Natural killer cell (primary cell): ENCODE measurements around the gene TTLL12. TPM values are rescaled to one million over a fixed set of nuclear protein-coding genes. Genes with fewer than 3 reads are reported as not detected.

Experiments used
- ATAC-seq, 3 donors: fragments of 150-1000 bp in 2 of 3; fragments of 200-7000 bp in 1 of 3; cut with Tn5 transposase; 1 replicate in 1 of 3; 2 replicates in 2 of 3; pipeline ENCODE4 v1.10.0; 2021; ENCODE audit warnings: mild to moderate bottlenecking in 2 of 3, moderate library complexity in 2 of 3
- DNase-seq, 2 donors: peaks; one replicate each; pipeline versions ENCODE4 v3.0.0 to v3.0.0-alpha.2; 2013 to 2021; ENCODE audit warnings: mixed read lengths in 1 of 2
- H3K27ac ChIP-seq: one replicate; pipeline ENCODE4 v1.5.1; 2013; ENCODE audit warnings: mild to moderate bottlenecking, low read length
- H3K27me3 ChIP-seq: one replicate; pipeline ENCODE4 v1.6.1; 2013; ENCODE audit warnings: low read length; ENCODE audit not compliant: control insufficient read depth, insufficient read depth
- H3K36me3 ChIP-seq: one replicate; pipeline ENCODE4 v1.6.1; 2013; ENCODE audit warnings: low read length; ENCODE audit not compliant: control insufficient read depth, insufficient read depth
- H3K4me1 ChIP-seq: one replicate; pipeline ENCODE4 v1.6.1; 2013; ENCODE audit warnings: low read length; ENCODE audit not compliant: control insufficient read depth, insufficient read depth
- H3K4me3 ChIP-seq: one replicate; pipeline ENCODE4 v1.5.1; 2013; ENCODE audit warnings: low read length
- H3K9me3 ChIP-seq: one replicate; pipeline ENCODE4 v1.6.1; 2013; ENCODE audit warnings: low read length; ENCODE audit not compliant: control insufficient read depth, insufficient read depth
- H3K27ac Mint-ChIP-seq, 2 donors: one replicate each; pipeline ENCODE4 v1.8.0; 2022; ENCODE audit warnings: mild to moderate bottlenecking in 2 of 2, mixed read lengths in 2 of 2, moderate library complexity in 1 of 2
- H3K27me3 Mint-ChIP-seq, 2 donors: one replicate each; pipeline ENCODE4 v1.8.0; 2022; ENCODE audit warnings: low read depth in 2 of 2, mixed read lengths in 2 of 2
- H3K36me3 Mint-ChIP-seq: one replicate; pipeline ENCODE4 v1.8.0; 2022; ENCODE audit warnings: mixed read lengths
- H3K4me1 Mint-ChIP-seq, 2 donors: one replicate each; pipeline ENCODE4 v1.8.0; 2022; ENCODE audit warnings: mixed read lengths in 2 of 2
- H3K4me3 Mint-ChIP-seq: one replicate; pipeline ENCODE4 v1.8.0; 2022; ENCODE audit warnings: mild to moderate bottlenecking, moderate library complexity, mixed read lengths
- H3K9me3 Mint-ChIP-seq, 2 donors: one replicate each; pipeline ENCODE4 v1.8.0; 2022; ENCODE audit warnings: mixed read lengths in 2 of 2
- CTCF ChIP-seq: fragments of 200-600 bp; IDR thresholded peaks from one replicate; pipeline ENCODE4 v1.8.0; 2022; ENCODE audit warnings: antibody characterized with exemption
- WGBS: methylation state at CpG from one replicate; pipeline ENCODE4 v1.1.7; 2013; ENCODE audit warnings: missing lambda C conversion rate; ENCODE audit not compliant: insufficient coverage; 5-methylcytosine and 5-hydroxymethylcytosine counted together
- intact Hi-C: fragments of 100-400 bp; cut with micrococcal nuclease; formaldehyde crosslinking; loops from one replicate; pipeline ENCODE4 v1.14.2; 2022
- total RNA-seq, 4 donors: library from RNA; stranded (reverse); fragments of 120-200 nt in 1 of 4; gene quantifications; one replicate each; pipeline versions ENCODE4 v1.2.3 to v1.2.4, GENCODE V29; 2013 to 2022

TTLL12 gene
- total RNA-seq, 3 donors from 2014 or later (not counting 1 experiment from before 2014, with no cell fraction given) = 9.3 to 15.5 (median 13.7) TPM

- H3K9me3 ChIP-seq = no peaks in the 10 kb centered on the region
- 63% methylated on average over 6 of the region's 7 CpGs for WGBS
- DNase-seq = no peak
- H3K4me3 ChIP-seq = no peak overlapping the region
- no peak overlapping the region for H3K4me3 Mint-ChIP-seq
- intact Hi-C loops = no loop called here
- H3K36me3 Mint-ChIP-seq = no peaks in the 10 kb centered on the region
- no peaks in the 10 kb centered on the region for H3K36me3 ChIP-seq
- no peaks in the 10 kb centered on the region for H3K27me3 ChIP-seq
- no peak for ATAC-seq
- no peaks in the 10 kb centered on the region for H3K9me3 Mint-ChIP-seq
- H3K4me1 ChIP-seq = peaks cover 34% of the 10 kb centered on the region
- no peak overlapping the region for H3K27ac Mint-ChIP-seq
- no peaks in the 10 kb centered on the region for H3K4me1 Mint-ChIP-seq
- no peak overlapping the region for H3K27ac ChIP-seq
- no peak for TF ChIP-seq CTCF
- peaks cover 0 to 5% of the 10 kb centered on the region in 2 donors for H3K27me3 Mint-ChIP-seq
Measured at GRCh38 chr22:43118953-43119458, 67.9 kb downstream of the TTLL12 start.

GRCh38 chr22:43118024-43118849 is 68.7 kb downstream of the TTLL12 start:
- Mint-ChIP-seq H3K27me3 (peaks cover 0 to 6% of the 10 kb centered on the region in 2 donors), H3K4me3 (no peak overlapping the region), H3K27ac (no peak overlapping the region), H3K9me3 (no peaks in the 10 kb centered on the region), H3K36me3 (no peaks in the 10 kb centered on the region), H3K4me1 (no peaks in the 10 kb centered on the region)
- TF ChIP-seq CTCF = no peak
- DNase-seq (no peak), ATAC-seq (no peak)
- H3K4me3 ChIP-seq = no peak overlapping the region
- intact Hi-C loops = no loop called here
- no peaks in the 10 kb centered on the region for H3K36me3 ChIP-seq
- H3K4me1 ChIP-seq = peaks cover 34% of the 10 kb centered on the region
- no peaks in the 10 kb centered on the region for H3K9me3 ChIP-seq
- 76% methylated on average over 21 of the region's 21 CpGs for WGBS
- no peak overlapping the region for H3K27ac ChIP-seq
- H3K27me3 ChIP-seq = no peaks in the 10 kb centered on the region

- DNase-seq (no peak), ATAC-seq (no peak)
- Mint-ChIP-seq H3K4me1 (no peaks in the 10 kb centered on the region), H3K4me3 (no peak overlapping the region), H3K27me3 (peaks cover 0 to 11% of the 10 kb centered on the region in 2 donors), H3K27ac (no peak overlapping the region), H3K9me3 (no peaks in the 10 kb centered on the region), H3K36me3 (no peaks in the 10 kb centered on the region)
- intact Hi-C loops = no loop called here
- Histone ChIP-seq H3K27ac (no peak overlapping the region), H3K9me3 (no peaks in the 10 kb centered on the region), H3K36me3 (no peaks in the 10 kb centered on the region), H3K27me3 (peaks cover 2% of the 10 kb centered on the region), H3K4me3 (no peak overlapping the region), H3K4me1 (peaks cover 32% of the 10 kb centered on the region)
- no peak for TF ChIP-seq CTCF
- 94% methylated on average over 7 of the region's 7 CpGs for WGBS
Measured at GRCh38 chr22:43116932-43117331, 70.0 kb downstream of the TTLL12 start.

Other genes starting within 250 kb of the TTLL12 start
- gene PACSIN2, start 172.0 kb downstream of the TTLL12 start, total RNA-seq = 10 to 100 TPM; 37.1 to 48.5 (median 47.6) TPM
- 1 to 10 TPM; 4.4 to 6.5 (median 6.0) TPM for gene TTLL1, start 97.7 kb downstream of the TTLL12 start, total RNA-seq
- gene BIK, start 76.4 kb downstream of the TTLL12 start, total RNA-seq = 1 to 10 TPM in 1 of 3 donors, under 1 TPM in 1, not detected in 1; 0.28 to 1.2 TPM
- gene MCAT, start 43.7 kb downstream of the TTLL12 start, total RNA-seq = 10 to 100 TPM in 1 of 3 donors, 1 to 10 TPM in 2; 6.5 to 12.4 (median 9.3) TPM
- 10 to 100 TPM; 52.1 to 81.7 (median 59.3) TPM for gene TSPO, start 35.6 kb downstream of the TTLL12 start, total RNA-seq
- gene SCUBE1, start 156.2 kb upstream of the TTLL12 start, total RNA-seq = 1 to 10 TPM in 1 of 3 donors, under 1 TPM in 2; 0.05 to 1.2 (median 0.11) TPM
- gene MPPED1, start 224.9 kb upstream of the TTLL12 start, total RNA-seq = not detected